Activated CD8-positive, alpha-beta memory T cell treated with anti-CD3 and anti-CD28 coated beads for 48 hours (primary cell): Measurements from ENCODE around the gene IGSF21.

ENCODE experiments used
- DNase-seq, 3 experiments: peaks; one replicate each; pipeline ENCODE4 v3.0.0-alpha.2; 2020; ENCODE audit warnings: low read depth in 2 of 3, low spot score in 2 of 3

Gene IGSF21

GRCh38 chr1:18323259-18323658 is 215.7 kb downstream of the IGSF21 start:
- DNase-seq = no peak

- no peak for DNase-seq
These were observed 216.6 kb downstream of the IGSF21 start for GRCh38 chr1:18324246-18324645.

GRCh38 chr1:18325136-18325535 is 217.5 kb downstream of the IGSF21 start:
- no peak for DNase-seq

- DNase-seq = no peak
These were observed 218.8 kb downstream of the IGSF21 start for GRCh38 chr1:18326211-18326897.

- DNase-seq = no peak
These were observed 220.1 kb downstream of the IGSF21 start for GRCh38 chr1:18327650-18328049.

- no peak for DNase-seq
These were observed 221.2 kb downstream of the IGSF21 start for GRCh38 chr1:18328803-18329202.

GRCh38 chr1:18329469-18330253 is 222.1 kb downstream of the IGSF21 start:
- no peak for DNase-seq

GRCh38 chr1:18332576-18332975 is 225.0 kb downstream of the IGSF21 start:
- no peak for DNase-seq

GRCh38 chr1:18333220-18333619 is 225.6 kb downstream of the IGSF21 start:
- no peak for DNase-seq

GRCh38 chr1:18336801-18337200 is 229.2 kb downstream of the IGSF21 start:
- no peak for DNase-seq

- no peak for DNase-seq
These were observed 230.2 kb downstream of the IGSF21 start for GRCh38 chr1:18337757-18338156.

- no peak for DNase-seq
These were observed 231.6 kb downstream of the IGSF21 start for GRCh38 chr1:18339161-18339560.

- no peak for DNase-seq
These were observed 232.7 kb downstream of the IGSF21 start for GRCh38 chr1:18340158-18340764.

GRCh38 chr1:18340787-18341186 is 233.2 kb downstream of the IGSF21 start:
- no peak for DNase-seq

GRCh38 chr1:18341291-18342069 is 233.9 kb downstream of the IGSF21 start:
- no peak for DNase-seq

GRCh38 chr1:18342744-18343143 is 235.1 kb downstream of the IGSF21 start:
- DNase-seq = no peak

GRCh38 chr1:18343581-18343980 is 236.0 kb downstream of the IGSF21 start:
- DNase-seq = no peak

- DNase-seq = no peak
These were observed 237.2 kb downstream of the IGSF21 start for GRCh38 chr1:18344755-18345154.

- DNase-seq = no peak
These were observed 240.0 kb downstream of the IGSF21 start for GRCh38 chr1:18347559-18347958.

GRCh38 chr1:18348354-18348753 is 240.8 kb downstream of the IGSF21 start:
- DNase-seq = no peak

GRCh38 chr1:18350747-18351146 is 243.1 kb downstream of the IGSF21 start:
- DNase-seq = no peak
